DOHH2 (cell line): ENCODE data around the gene PLA2G4B.

Source experiments
- H3F3A ChIP-seq: fragments of 200-600 bp; sonication (generic), shearing (Covaris generic); 2 replicates; pipeline ENCODE4 v1.6.0; 2016; ENCODE audit warnings: antibody characterized with exemption, mild to moderate bottlenecking; ENCODE audit not compliant: control insufficient read depth, insufficient read depth
- H3K27ac ChIP-seq: fragments of 200-600 bp; sonication (generic); 2 replicates; pipeline ENCODE4 v1.5.1; 2014; ENCODE audit warnings: low read depth, mild to moderate bottlenecking, low read length, moderate library complexity
- H3K27me3 ChIP-seq: fragments of 200-600 bp; sonication (generic); 2 replicates; pipeline ENCODE4 v1.6.1; 2014; ENCODE audit warnings: mild to moderate bottlenecking, low read length, mixed read lengths; ENCODE audit not compliant: control insufficient read depth
- H3K36me3 ChIP-seq: fragments of 200-600 bp; sonication (generic); 2 replicates; pipeline ENCODE4 v1.6.1; 2014; ENCODE audit warnings: mild to moderate bottlenecking, low read length, moderate library complexity, mixed read lengths; ENCODE audit not compliant: control insufficient read depth
- H3K4me1 ChIP-seq: fragments of 200-600 bp; sonication (generic); 2 replicates; pipeline ENCODE4 v1.6.1; 2014; ENCODE audit warnings: mild to moderate bottlenecking, low read length, mixed read lengths; ENCODE audit not compliant: control insufficient read depth
- H3K4me2 ChIP-seq: fragments of 200-600 bp; sonication (generic); 2 replicates; pipeline ENCODE4 v1.6.0; 2014; ENCODE audit warnings: mild to moderate bottlenecking, low read length, moderate library complexity
- H3K4me3 ChIP-seq: fragments of 200-600 bp; sonication (generic); 2 replicates; pipeline ENCODE4 v1.5.1; 2014; ENCODE audit warnings: mild to moderate bottlenecking, low read length, mixed read lengths
- H3K79me2 ChIP-seq: fragments of 200-600 bp; sonication (generic); 2 replicates; pipeline ENCODE4 v1.6.1; 2014; ENCODE audit warnings: mild to moderate bottlenecking, low read length, mixed read lengths; ENCODE audit not compliant: control insufficient read depth
- H3K9me2 ChIP-seq: fragments of 200-600 bp; sonication (generic); replicated peaks from 2 replicates; pipeline ENCODE4 v1.6.1; 2014; ENCODE audit warnings: mild to moderate bottlenecking, low read length, mixed read lengths; ENCODE audit not compliant: control insufficient read depth
- H3K9me3 ChIP-seq: fragments of 200-600 bp; sonication (generic); 2 replicates; pipeline ENCODE4 v1.6.1; 2014; ENCODE audit warnings: antibody characterized with exemption, low read length, mixed read lengths; ENCODE audit not compliant: control insufficient read depth, insufficient read depth
- H4K20me1 ChIP-seq: fragments of 200-600 bp; sonication (generic); 2 replicates; pipeline ENCODE4 v1.6.0; 2014; ENCODE audit warnings: low read depth, mild to moderate bottlenecking, antibody characterized with exemption, low read length, moderate library complexity; ENCODE audit not compliant: control insufficient read depth, insufficient read depth
- CTCF ChIP-seq: fragments of 200-600 bp; sonication (generic); IDR thresholded peaks from one replicate; pipeline ENCODE4 v1.5.1; 2014; ENCODE audit warnings: antibody characterized with exemption, mild to moderate bottlenecking, low read depth, low read length; ENCODE audit not compliant: poor library complexity, severe bottlenecking
- EZH2phosphoT487 ChIP-seq: fragments of 200-600 bp; sonication (generic); IDR thresholded peaks from 2 replicates; pipeline ENCODE4 v1.6.1; 2017; ENCODE audit warnings: borderline replicate concordance, mild to moderate bottlenecking, antibody characterized with exemption, low read length, moderate library complexity, mixed read lengths

Gene PLA2G4B

GRCh38 chr15:41819455-41820050 is 19.1 kb upstream of the PLA2G4B start:
- Histone ChIP-seq H3K4me1 (no peaks in the 10 kb centered on the region), H3K27me3 (no peaks in the 10 kb centered on the region), H3K9me3 (no peaks in the 10 kb centered on the region), H3K4me3 (no peak overlapping the region), H3K9me2 (no peaks in the 10 kb centered on the region), H3K27ac (no peak overlapping the region), H3K4me2 (no peak overlapping the region), H3K79me2 (no peaks in the 10 kb centered on the region), H3F3A (no peaks in the 10 kb centered on the region), H3K36me3 (no peaks in the 10 kb centered on the region), H4K20me1 (no peaks in the 10 kb centered on the region)
- no peak for TF ChIP-seq EZH2phosphoT487
- TF ChIP-seq CTCF = no peak

GRCh38 chr15:41820791-41821423 is 17.7 kb upstream of the PLA2G4B start:
- Histone ChIP-seq H3K9me3 (no peaks in the 10 kb centered on the region), H3K79me2 (no peaks in the 10 kb centered on the region), H3F3A (no peaks in the 10 kb centered on the region), H3K27ac (no peak overlapping the region), H3K36me3 (no peaks in the 10 kb centered on the region), H4K20me1 (no peaks in the 10 kb centered on the region), H3K9me2 (no peaks in the 10 kb centered on the region), H3K4me1 (no peaks in the 10 kb centered on the region), H3K4me2 (no peak overlapping the region), H3K4me3 (no peak overlapping the region), H3K27me3 (no peaks in the 10 kb centered on the region)
- TF ChIP-seq CTCF (no peak), EZH2phosphoT487 (no peak)

- no peak overlapping the region for H3K27ac ChIP-seq
- H4K20me1 ChIP-seq = no peaks in the 10 kb centered on the region
Measured at GRCh38 chr15:41821831-41822230, 16.8 kb upstream of the PLA2G4B start.

More at GRCh38 chr15:41821831-41822230, 16.8 kb upstream of the PLA2G4B start:
- Histone ChIP-seq H3K36me3 (no peaks in the 10 kb centered on the region), H3F3A (no peaks in the 10 kb centered on the region), H3K4me2 (no peak overlapping the region), H3K9me2 (no peaks in the 10 kb centered on the region), H3K9me3 (no peaks in the 10 kb centered on the region), H3K4me3 (no peak overlapping the region), H3K4me1 (no peaks in the 10 kb centered on the region), H3K27me3 (no peaks in the 10 kb centered on the region), H3K79me2 (no peaks in the 10 kb centered on the region)
- TF ChIP-seq EZH2phosphoT487 (no peak), CTCF (no peak)
